ENCODE measurements around the gene LPP. TPM values are rescaled to one million over a fixed set of nuclear protein-coding genes. Genes with fewer than 3 reads are reported as not detected.

Gene LPP
- total and polyA plus RNA-seq, 2 of the 13 experiments (the other 11 are each of a cell fraction or from before 2014, with no cell fraction given), result 19.2 to 29.9 TPM

DNA sequence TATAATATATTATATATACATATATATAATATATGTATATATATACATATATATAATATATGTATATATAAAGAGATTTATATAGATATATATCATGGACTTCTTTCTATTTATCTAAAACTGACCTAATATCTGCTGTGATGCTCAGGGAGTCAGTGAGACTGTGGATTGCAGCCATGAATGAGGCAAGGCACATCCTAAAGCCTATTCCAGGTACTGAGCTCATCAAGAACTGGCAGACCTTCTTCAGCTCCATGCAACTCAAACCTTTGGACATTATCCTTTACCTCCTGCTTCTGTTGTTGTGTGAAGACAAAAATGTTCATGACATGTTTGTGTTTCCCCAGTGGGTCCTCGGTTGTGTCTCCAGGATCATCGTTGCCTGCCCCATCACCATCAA lies 7.7 kb upstream of the LPP start (continued):
- TF ChIP-seq, protein P1, sequence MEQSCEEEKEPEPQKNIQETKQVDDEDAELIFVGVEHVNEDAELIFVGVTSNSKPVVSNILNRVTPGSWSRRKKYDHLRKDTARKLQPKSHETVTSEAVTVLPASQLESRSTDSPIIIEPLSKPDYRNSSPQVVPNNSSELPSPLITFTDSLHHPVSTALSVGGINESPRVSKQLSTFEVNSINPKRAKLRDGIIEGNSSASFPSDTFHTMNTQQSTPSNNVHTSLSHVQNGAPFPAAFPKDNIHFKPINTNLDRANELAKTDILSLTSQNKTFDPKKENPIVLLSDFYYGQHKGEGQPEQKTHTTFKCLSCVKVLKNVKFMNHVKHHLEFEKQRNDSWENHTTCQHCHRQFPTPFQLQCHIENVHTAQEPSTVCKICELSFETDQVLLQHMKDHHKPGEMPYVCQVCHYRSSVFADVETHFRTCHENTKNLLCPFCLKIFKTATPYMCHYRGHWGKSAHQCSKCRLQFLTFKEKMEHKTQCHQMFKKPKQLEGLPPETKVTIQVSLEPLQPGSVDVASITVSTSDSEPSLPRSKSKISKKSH (CRISPR knock-in tag; IDR thresholded peaks at IDR 0.05; ENCODE audit: borderline replicate concordance), result no peak

DNA sequence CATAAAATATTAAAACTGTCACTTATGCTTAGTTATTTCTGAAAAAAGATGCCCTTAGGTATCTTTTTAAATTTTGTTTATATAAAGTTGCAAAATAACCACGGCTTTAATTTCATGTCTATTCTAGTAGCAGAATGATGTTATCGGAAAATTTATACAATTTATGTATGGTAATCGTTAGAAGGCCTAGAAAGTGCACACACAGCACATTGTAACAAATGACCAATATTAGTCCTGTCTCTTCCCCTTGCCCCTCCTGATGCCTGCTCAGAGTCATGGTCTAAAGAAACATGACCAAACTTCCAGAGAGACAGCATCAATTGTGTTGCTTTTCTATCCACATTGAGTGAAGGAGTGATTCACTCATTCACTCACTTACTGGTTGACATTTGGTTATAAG lies 6.2 kb upstream of the LPP start:
- no peaks in the 10 kb centered on the region for H3K36me3 ChIP-seq (replicated peaks in 1 of 2; ENCODE audit: control insufficient read depth in 1 of 2, insufficient read depth in 2 of 2, low read length in 2 of 2)
- H3K27ac ChIP-seq (ENCODE audit: extremely low read length, insufficient read depth, low read length), result no peak overlapping the region
- H3K9ac ChIP-seq (ENCODE audit: insufficient read depth, low read depth, low read length), result no peak overlapping the region
- H3K79me2 ChIP-seq (ENCODE audit: insufficient read depth, low read length), result no peaks in the 10 kb centered on the region
- intact Hi-C loops (cut with micrococcal nuclease; ENCODE audit: unreplicated experiment), result no loop called here
- no peak overlapping the region for H3K4me2 ChIP-seq (ENCODE audit: low read depth, low read length)
- H3K9me3 ChIP-seq (ENCODE audit: low read length), result no peaks in the 10 kb centered on the region
- peaks cover 10% of the 10 kb centered on the region for H3K4me1 ChIP-seq (ENCODE audit: insufficient read depth, low read length)
- no peaks in the 10 kb centered on the region for H4K20me1 ChIP-seq (ENCODE audit: insufficient read depth, low read length)
- no peak for DNase-seq (ENCODE audit: low spot score)
- POLR2A ChIA-PET, result no interaction called here
- TF ChIP-seq MAFK (conservative IDR thresholded peaks at IDR 0.05 in 1 of 2, IDR thresholded peaks at IDR 0.05 in 1 of 2; ENCODE audit: low read length in 2 of 2) (peak; percentile 70 to 84), DMAP1 (CRISPR knock-in tag; IDR thresholded peaks at IDR 0.05) (no peak), MAFF (IDR thresholded peaks at IDR 0.05; ENCODE audit: low read depth, low read length) (peak; percentile 58; the same call in 1 of the 2 replicates)
- TF ChIP-seq, protein P2, sequence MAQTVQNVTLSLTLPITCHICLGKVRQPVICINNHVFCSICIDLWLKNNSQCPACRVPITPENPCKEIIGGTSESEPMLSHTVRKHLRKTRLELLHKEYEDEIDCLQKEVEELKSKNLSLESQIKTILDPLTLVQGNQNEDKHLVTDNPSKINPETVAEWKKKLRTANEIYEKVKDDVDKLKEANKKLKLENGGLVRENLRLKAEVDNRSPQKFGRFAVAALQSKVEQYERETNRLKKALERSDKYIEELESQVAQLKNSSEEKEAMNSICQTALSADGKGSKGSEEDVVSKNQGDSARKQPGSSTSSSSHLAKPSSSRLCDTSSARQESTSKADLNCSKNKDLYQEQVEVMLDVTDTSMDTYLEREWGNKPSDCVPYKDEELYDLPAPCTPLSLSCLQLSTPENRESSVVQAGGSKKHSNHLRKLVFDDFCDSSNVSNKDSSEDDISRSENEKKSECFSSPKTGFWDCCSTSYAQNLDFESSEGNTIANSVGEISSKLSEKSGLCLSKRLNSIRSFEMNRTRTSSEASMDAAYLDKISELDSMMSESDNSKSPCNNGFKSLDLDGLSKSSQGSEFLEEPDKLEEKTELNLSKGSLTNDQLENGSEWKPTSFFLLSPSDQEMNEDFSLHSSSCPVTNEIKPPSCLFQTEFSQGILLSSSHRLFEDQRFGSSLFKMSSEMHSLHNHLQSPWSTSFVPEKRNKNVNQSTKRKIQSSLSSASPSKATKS (CRISPR knock-in tag; IDR thresholded peaks at IDR 0.05), result no peak
- 82% methylated on average over 3 of the region's 3 CpGs for WGBS (ENCODE audit: low lambda C conversion rate)
- BruUV-seq (replicated peaks), result no TSS peak
- H3K27me3 ChIP-seq (ENCODE audit: control insufficient read depth in 1 of 2, insufficient read depth in 2 of 2, low read length in 2 of 2), result no peaks in the 10 kb centered on the region
- H3K4me3 ChIP-seq (replicated peaks in 1 of 3; ENCODE audit: insufficient read depth in 1 of 3, low read depth in 2 of 3, low read length in 3 of 3), result no peak overlapping the region
- no peak overlapping the region for H2AFZ ChIP-seq (ENCODE audit: low read length)
- ATAC-seq, result no peak
- FAIRE-seq, result no peak
- CTCF ChIA-PET (ENCODE audit: low intra/inter-chr PET ratio, low total read pairs), result no interaction called here
- in situ Hi-C loops (cut with HindIII; ENCODE audit: extremely low pct_ligation_motif_present, low pct_unique_long_range_greater_than_20kb), result no loop called here
